Measurements from ENCODE around the gene PLXNC1. TPM values are rescaled to one million over a fixed set of nuclear protein-coding genes. Genes with fewer than 3 reads are reported as not detected.
A peak's percentile ranks its signal among the peaks of the same experiment; 100 is the strongest.

The PLXNC1 gene
- total RNA-seq, 2 donors from 2014 or later: 2.0 to 3.0 TPM

- no peaks in the 10 kb centered on the region for H3K36me3 ChIP-seq
- no peak for TF ChIP-seq CTCF (IDR thresholded peaks at IDR 0.05)
- no peaks in the 10 kb centered on the region for H3K9me3 ChIP-seq
- H3K27me3 ChIP-seq: no peaks in the 10 kb centered on the region
- H3K4me1 ChIP-seq: peaks cover 0 to 13% of the 10 kb centered on the region in 2 donors
- no peak overlapping the region for H3K27ac ChIP-seq
- H3K4me3 ChIP-seq: no peak overlapping the region
- no peak for DNase-seq (ENCODE audit: low spot score)
Measured at GRCh38 chr12:94143951-94144350, 4.4 kb upstream of the PLXNC1 start.

- no peaks in the 10 kb centered on the region for H3K27me3 ChIP-seq
- H3K9me3 ChIP-seq: no peaks in the 10 kb centered on the region
- H3K27ac ChIP-seq: no peak overlapping the region
- DNase-seq (ENCODE audit: low spot score): no peak
- H3K4me3 ChIP-seq: no peak overlapping the region
- TF ChIP-seq CTCF (IDR thresholded peaks at IDR 0.05): no peak
- peaks cover 0 to 21% of the 10 kb centered on the region in 2 donors for H3K4me1 ChIP-seq
- H3K36me3 ChIP-seq: no peaks in the 10 kb centered on the region
Measured at GRCh38 chr12:94144781-94145180, 3.6 kb upstream of the PLXNC1 start.

- Histone ChIP-seq H3K4me1 (peaks cover 0 to 27% of the 10 kb centered on the region in 2 donors), H3K9me3 (no peaks in the 10 kb centered on the region), H3K4me3 (no peak overlapping the region), H3K27me3 (no peaks in the 10 kb centered on the region), H3K27ac (no peak overlapping the region), H3K36me3 (no peaks in the 10 kb centered on the region)
- TF ChIP-seq CTCF (IDR thresholded peaks at IDR 0.05): peak in 1 of 2 donors; percentile 57
- DNase-seq (ENCODE audit: low spot score): no peak
Measured at GRCh38 chr12:94145191-94145983, 3.0 kb upstream of the PLXNC1 start.

GRCh38 chr12:94146166-94146936 is 2.0 kb upstream of the PLXNC1 start:
- Histone ChIP-seq H3K4me3 (no peak overlapping the region), H3K4me1 (peaks cover 0 to 32% of the 10 kb centered on the region in 2 donors), H3K36me3 (no peaks in the 10 kb centered on the region), H3K27ac (no peak overlapping the region), H3K9me3 (no peaks in the 10 kb centered on the region), H3K27me3 (no peaks in the 10 kb centered on the region)
- no peak for DNase-seq (ENCODE audit: low spot score)
- TF ChIP-seq CTCF (IDR thresholded peaks at IDR 0.05): no peak

- no peak for TF ChIP-seq CTCF (IDR thresholded peaks at IDR 0.05)
- Histone ChIP-seq H3K27ac (no peak overlapping the region), H3K36me3 (no peaks in the 10 kb centered on the region), H3K4me1 (peaks cover 0 to 35% of the 10 kb centered on the region in 2 donors), H3K4me3 (peak overlapping the region in 1 of 2 donors; percentile 67), H3K9me3 (no peaks in the 10 kb centered on the region), H3K27me3 (no peaks in the 10 kb centered on the region)
- no peak for DNase-seq (ENCODE audit: low spot score)
Measured at GRCh38 chr12:94147387-94147990, 888 bp upstream of the PLXNC1 start.
